ENCODE results near the gene DERA. TPM values are rescaled to one million over a fixed set of nuclear protein-coding genes. Genes with fewer than 3 reads are reported as not detected.
"Not testable (repeated sequence)": the region's sequence is repeated elsewhere in the genome, so short reads cannot be mapped to it uniquely, and the experiment has no call there.

DERA gene
- total RNA-seq, 2 donors from 2014 or later = 33.0 to 33.7 TPM

DNA sequence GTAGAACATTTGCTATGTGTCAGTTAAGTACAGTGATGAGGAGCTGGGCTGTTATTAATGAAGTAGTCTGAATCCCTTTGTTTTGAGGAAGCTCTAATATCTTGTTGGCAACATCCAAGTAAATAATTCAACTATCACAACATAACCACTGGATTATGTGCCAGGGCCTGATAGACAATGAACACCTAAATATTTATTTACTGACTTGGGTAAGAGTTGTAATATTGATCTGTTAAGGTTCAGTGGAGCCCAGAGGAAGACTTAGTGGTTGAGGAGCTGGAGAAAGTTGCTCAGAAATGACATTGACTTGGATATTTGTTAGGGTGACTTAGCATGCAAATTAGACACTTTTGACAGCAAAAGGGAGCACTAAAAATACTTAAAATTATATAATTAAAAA lies 26.8 kb downstream of the DERA start:
- Histone ChIP-seq H3K4me1 (replicated peaks) (no peaks in the 10 kb centered on the region), H3K4me3 (no peak overlapping the region), H3K27ac (no peak overlapping the region), H3K36me3 (no peaks in the 10 kb centered on the region), H3K9me3 (no peaks in the 10 kb centered on the region), H3K27me3 (replicated peaks; ENCODE audit: insufficient read depth) (no peaks in the 10 kb centered on the region)
- intact Hi-C loops (cut with DNase I) = no loop called here
- DNase-seq (ENCODE audit: low spot score) = no peak
- TF ChIP-seq POLR2A (IDR thresholded peaks at IDR 0.05) (no peak), CTCF (IDR thresholded peaks at IDR 0.05) (no peak), POLR2AphosphoS5 (IDR thresholded peaks at IDR 0.05) (no peak)

GRCh38 chr12:15939111-15939510 lies 28.0 kb downstream of the DERA start:
- Histone ChIP-seq H3K4me3 (no peak overlapping the region), H3K36me3 (no peaks in the 10 kb centered on the region), H3K27me3 (replicated peaks; ENCODE audit: insufficient read depth) (no peaks in the 10 kb centered on the region), H3K9me3 (no peaks in the 10 kb centered on the region), H3K27ac (no peak overlapping the region), H3K4me1 (replicated peaks) (no peaks in the 10 kb centered on the region)
- intact Hi-C loops (cut with DNase I) = no loop called here
- no peak for TF ChIP-seq POLR2AphosphoS5 (IDR thresholded peaks at IDR 0.05)
- TF ChIP-seq CTCF (IDR thresholded peaks at IDR 0.05) = no peak
- no peak for TF ChIP-seq POLR2A (IDR thresholded peaks at IDR 0.05)
- 94% methylated on average over 1 of the region's 1 CpG for WGBS
- DNase-seq (ENCODE audit: low spot score) = no peak

- 78% methylated on average over 5 of the region's 5 CpGs for WGBS
Measured at GRCh38 chr12:15942475-15942874, 31.3 kb downstream of the DERA start.

DNA sequence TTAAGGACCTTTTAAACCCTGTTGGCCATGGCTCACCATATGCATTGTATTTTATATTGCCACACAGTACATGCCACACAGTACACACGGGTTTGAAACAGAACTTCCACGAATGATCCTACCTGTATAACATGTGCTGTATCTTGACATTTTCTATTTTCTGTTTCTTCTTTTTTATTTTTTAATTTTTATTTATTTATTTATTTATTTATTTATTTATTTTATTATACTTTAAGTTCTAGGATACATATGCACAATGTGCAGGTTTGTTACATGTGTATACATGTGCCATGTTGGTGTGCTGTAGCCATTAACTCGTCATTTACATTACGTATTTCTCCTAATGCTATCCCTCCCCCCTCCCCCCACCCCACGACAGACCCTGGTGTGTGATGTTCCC lies 32.4 kb downstream of the DERA start:
- H3K9me3 ChIP-seq; H3K4me3 ChIP-seq; H3K36me3 ChIP-seq; H3K4me1 ChIP-seq (replicated peaks); intact Hi-C loops (cut with DNase I); H3K27ac ChIP-seq; DNase-seq (ENCODE audit: low spot score); H3K27me3 ChIP-seq (replicated peaks; ENCODE audit: insufficient read depth): not testable (repeated sequence)
- WGBS = 97% methylated on average over 5 of the region's 5 CpGs

More at GRCh38 chr12:15942475-15942874, 31.3 kb downstream of the DERA start:
- DNase-seq (ENCODE audit: low spot score) = no peak
- Histone ChIP-seq H3K4me1 (replicated peaks) (no peaks in the 10 kb centered on the region), H3K36me3 (no peaks in the 10 kb centered on the region), H3K9me3 (no peaks in the 10 kb centered on the region), H3K27ac (no peak overlapping the region), H3K27me3 (replicated peaks; ENCODE audit: insufficient read depth) (no peaks in the 10 kb centered on the region), H3K4me3 (no peak overlapping the region)
- intact Hi-C loops (cut with DNase I) = no loop called here
- no peak for TF ChIP-seq CTCF (IDR thresholded peaks at IDR 0.05)
- TF ChIP-seq POLR2AphosphoS5 (IDR thresholded peaks at IDR 0.05) = no peak
- TF ChIP-seq POLR2A (IDR thresholded peaks at IDR 0.05) = no peak

GRCh38 chr12:15948461-15948860 lies 37.3 kb downstream of the DERA start:
- H3K9me3 ChIP-seq; intact Hi-C loops (cut with DNase I); H3K27me3 ChIP-seq (replicated peaks; ENCODE audit: insufficient read depth); DNase-seq (ENCODE audit: low spot score); H3K36me3 ChIP-seq; H3K4me3 ChIP-seq; H3K27ac ChIP-seq; H3K4me1 ChIP-seq (replicated peaks): not testable (repeated sequence)
- 97% methylated on average over 10 of the region's 10 CpGs for WGBS

- DNase-seq (ENCODE audit: low spot score) = no peak
- Histone ChIP-seq H3K9me3 (no peaks in the 10 kb centered on the region), H3K27me3 (replicated peaks; ENCODE audit: insufficient read depth) (no peaks in the 10 kb centered on the region), H3K36me3 (no peaks in the 10 kb centered on the region), H3K4me3 (no peak overlapping the region), H3K4me1 (replicated peaks) (no peaks in the 10 kb centered on the region), H3K27ac (no peak overlapping the region)
- TF ChIP-seq POLR2A (IDR thresholded peaks at IDR 0.05) (no peak), POLR2AphosphoS5 (IDR thresholded peaks at IDR 0.05) (no peak), CTCF (IDR thresholded peaks at IDR 0.05) (no peak)
- 74% methylated on average over 4 of the region's 4 CpGs for WGBS
- intact Hi-C loops (cut with DNase I) = no loop called here
Measured at GRCh38 chr12:15955281-15955680, 44.1 kb downstream of the DERA start.
